ENCODE results near the gene UBA5.

- TF ChIP-seq EZH2 (IDR thresholded peaks at IDR 0.05; ENCODE audit: low read length) = no peak
- no peak for TF ChIP-seq CTCF (optimal IDR thresholded peaks at IDR 0.05 in 1 of 3, IDR thresholded peaks at IDR 0.05 in 1 of 3, conservative IDR thresholded peaks at IDR 0.05 in 1 of 3; ENCODE audit: extremely low read depth in 1 of 3, insufficient read depth in 2 of 3, low read length in 3 of 3)
These were observed 35.3 kb downstream of the UBA5 start for GRCh38 chr3:132695422-132695821.

Measured in keratinocyte (primary cell).